K562 (cell line): ENCODE results near the gene DPEP2.

Experiments used
- FOSL1 ChIP-seq: fragments of 200-800 bp; sonication (Bioruptor generic); conservative IDR thresholded peaks from 2 replicates; pipeline ENCODE4 v1.6.1; 2016; ENCODE audit warnings: missing genetic modification characterization, missing compliant biosample characterization
- MXI1 ChIP-seq: IDR thresholded peaks from 2 replicates; pipeline ENCODE4 v1.6.1; 2011; ENCODE audit warnings: low read depth, mild to moderate bottlenecking, improper control_type of control experiment, low read length
- MYNN ChIP-seq, 2 experiments: sonication (generic); formaldehyde crosslinking in 1 of 2; IDR thresholded peaks; 2 replicates each; pipeline versions ENCODE4 v1.5.0 to v1.6.1; 2016 to 2020; ENCODE audit warnings: antibody characterized with exemption in 1 of 2, missing genetic modification reagents in 1 of 2
- POLR2B ChIP-seq: fragments of 450-650 bp; IDR thresholded peaks from 2 replicates; pipeline ENCODE4 v1.6.1; 2018; ENCODE audit warnings: low read depth; ENCODE audit not compliant: partially characterized antibody
- TCF7L2 ChIP-seq: fragments of 150-350 bp; IDR thresholded peaks from 2 replicates; pipeline ENCODE4 v1.6.1; 2016; ENCODE audit warnings: low read depth, mild to moderate bottlenecking, low read length, moderate library complexity
- TF ChIP-seq, protein P1 (sequence below): sonication (generic); formaldehyde crosslinking; IDR thresholded peaks from 2 replicates; pipeline ENCODE4 v1.9.0; 2022; ENCODE audit warnings: mild to moderate bottlenecking, missing genetic modification reagents
- TF ChIP-seq, protein P2 (sequence below), 2 experiments: fragments of 450-650 bp; formaldehyde crosslinking in 1 of 2; IDR thresholded peaks; 2 replicates each; pipeline versions ENCODE4 v1.4.0 to v1.6.1; 2014 to 2020; ENCODE audit warnings: mild to moderate bottlenecking in 2 of 2, borderline replicate concordance in 1 of 2, low read depth in 1 of 2

GRCh38 chr16:67965668-67966548 lies 33.4 kb downstream of the DPEP2 start:
- TF ChIP-seq TCF7L2 (no peak), MYNN (IDR thresholded peaks at IDR 0.05) (no peak), MYNN (CRISPR knock-in tag; IDR thresholded peaks at IDR 0.05) (no peak), POLR2B (no peak), FOSL1 (no peak), MXI1 (no peak)
- TF ChIP-seq, protein P1, sequence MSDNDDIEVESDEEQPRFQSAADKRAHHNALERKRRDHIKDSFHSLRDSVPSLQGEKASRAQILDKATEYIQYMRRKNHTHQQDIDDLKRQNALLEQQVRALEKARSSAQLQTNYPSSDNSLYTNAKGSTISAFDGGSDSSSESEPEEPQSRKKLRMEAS (CRISPR knock-in tag), result no peak
- TF ChIP-seq, protein P2, sequence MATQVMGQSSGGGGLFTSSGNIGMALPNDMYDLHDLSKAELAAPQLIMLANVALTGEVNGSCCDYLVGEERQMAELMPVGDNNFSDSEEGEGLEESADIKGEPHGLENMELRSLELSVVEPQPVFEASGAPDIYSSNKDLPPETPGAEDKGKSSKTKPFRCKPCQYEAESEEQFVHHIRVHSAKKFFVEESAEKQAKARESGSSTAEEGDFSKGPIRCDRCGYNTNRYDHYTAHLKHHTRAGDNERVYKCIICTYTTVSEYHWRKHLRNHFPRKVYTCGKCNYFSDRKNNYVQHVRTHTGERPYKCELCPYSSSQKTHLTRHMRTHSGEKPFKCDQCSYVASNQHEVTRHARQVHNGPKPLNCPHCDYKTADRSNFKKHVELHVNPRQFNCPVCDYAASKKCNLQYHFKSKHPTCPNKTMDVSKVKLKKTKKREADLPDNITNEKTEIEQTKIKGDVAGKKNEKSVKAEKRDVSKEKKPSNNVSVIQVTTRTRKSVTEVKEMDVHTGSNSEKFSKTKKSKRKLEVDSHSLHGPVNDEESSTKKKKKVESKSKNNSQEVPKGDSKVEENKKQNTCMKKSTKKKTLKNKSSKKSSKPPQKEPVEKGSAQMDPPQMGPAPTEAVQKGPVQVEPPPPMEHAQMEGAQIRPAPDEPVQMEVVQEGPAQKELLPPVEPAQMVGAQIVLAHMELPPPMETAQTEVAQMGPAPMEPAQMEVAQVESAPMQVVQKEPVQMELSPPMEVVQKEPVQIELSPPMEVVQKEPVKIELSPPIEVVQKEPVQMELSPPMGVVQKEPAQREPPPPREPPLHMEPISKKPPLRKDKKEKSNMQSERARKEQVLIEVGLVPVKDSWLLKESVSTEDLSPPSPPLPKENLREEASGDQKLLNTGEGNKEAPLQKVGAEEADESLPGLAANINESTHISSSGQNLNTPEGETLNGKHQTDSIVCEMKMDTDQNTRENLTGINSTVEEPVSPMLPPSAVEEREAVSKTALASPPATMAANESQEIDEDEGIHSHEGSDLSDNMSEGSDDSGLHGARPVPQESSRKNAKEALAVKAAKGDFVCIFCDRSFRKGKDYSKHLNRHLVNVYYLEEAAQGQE (IDR thresholded peaks at IDR 0.05; ENCODE audit: borderline replicate concordance), result no peak
- TF ChIP-seq, protein P2 (CRISPR knock-in tag; IDR thresholded peaks at IDR 0.05; ENCODE audit: low read depth), result no peak
